Loucy (cell line): ENCODE data around the gene SLC17A6.
A peak's percentile ranks its signal among the peaks of the same experiment; 100 is the strongest.

ENCODE experiments used
- EZH2phosphoT487 ChIP-seq: fragments of 200-600 bp; IDR thresholded peaks from 2 replicates; pipeline ENCODE4 v1.6.1; 2018; ENCODE audit warnings: antibody characterized with exemption, mild to moderate bottlenecking, moderate library complexity, borderline replicate concordance
- TF ChIP-seq, protein P1 (sequence below): fragments of 200-600 bp; sonication (generic); conservative IDR thresholded peaks from 2 replicates; pipeline ENCODE4 v1.5.1; 2014; ENCODE audit warnings: mild to moderate bottlenecking, antibody characterized with exemption, low read length

DNA sequence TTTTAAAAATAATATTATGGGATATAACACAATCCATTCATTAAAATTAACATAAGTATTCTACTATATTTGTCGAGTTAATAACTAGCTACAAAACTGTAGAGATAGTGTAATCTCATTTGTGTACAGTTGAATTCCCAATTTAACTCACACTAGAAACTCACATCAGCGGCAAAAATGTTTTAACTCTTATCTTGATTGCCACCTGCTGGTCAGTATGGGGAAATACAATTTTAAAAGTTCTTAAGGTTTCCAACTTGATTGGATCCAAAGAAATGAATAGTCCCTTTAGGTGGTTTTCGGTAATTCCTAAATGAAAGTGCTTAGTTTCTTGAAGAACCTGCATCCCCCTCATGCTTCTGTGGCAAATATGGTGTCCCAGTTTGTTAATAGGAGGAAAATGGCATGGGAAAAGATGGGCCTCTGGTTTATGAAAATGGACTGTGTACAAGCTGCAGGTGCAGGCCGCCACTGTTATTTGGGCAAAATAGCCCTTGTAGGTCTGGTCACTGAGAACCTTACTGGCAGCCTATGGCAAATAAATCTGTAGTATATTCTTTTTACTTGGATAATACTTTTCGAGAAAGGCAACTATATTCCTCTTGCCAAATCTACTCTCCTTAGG is 33.7 kb upstream of the SLC17A6 start:
- TF ChIP-seq, protein P1, sequence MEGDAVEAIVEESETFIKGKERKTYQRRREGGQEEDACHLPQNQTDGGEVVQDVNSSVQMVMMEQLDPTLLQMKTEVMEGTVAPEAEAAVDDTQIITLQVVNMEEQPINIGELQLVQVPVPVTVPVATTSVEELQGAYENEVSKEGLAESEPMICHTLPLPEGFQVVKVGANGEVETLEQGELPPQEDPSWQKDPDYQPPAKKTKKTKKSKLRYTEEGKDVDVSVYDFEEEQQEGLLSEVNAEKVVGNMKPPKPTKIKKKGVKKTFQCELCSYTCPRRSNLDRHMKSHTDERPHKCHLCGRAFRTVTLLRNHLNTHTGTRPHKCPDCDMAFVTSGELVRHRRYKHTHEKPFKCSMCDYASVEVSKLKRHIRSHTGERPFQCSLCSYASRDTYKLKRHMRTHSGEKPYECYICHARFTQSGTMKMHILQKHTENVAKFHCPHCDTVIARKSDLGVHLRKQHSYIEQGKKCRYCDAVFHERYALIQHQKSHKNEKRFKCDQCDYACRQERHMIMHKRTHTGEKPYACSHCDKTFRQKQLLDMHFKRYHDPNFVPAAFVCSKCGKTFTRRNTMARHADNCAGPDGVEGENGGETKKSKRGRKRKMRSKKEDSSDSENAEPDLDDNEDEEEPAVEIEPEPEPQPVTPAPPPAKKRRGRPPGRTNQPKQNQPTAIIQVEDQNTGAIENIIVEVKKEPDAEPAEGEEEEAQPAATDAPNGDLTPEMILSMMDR: peak; percentile 73
- no peak for TF ChIP-seq EZH2phosphoT487
